Stimulated activated CD4-positive, alpha-beta T cell treated with anti-CD3 and anti-CD28 coated beads, Interleukin-4, amount 100 ng/mL, for 48 hours (primary cell): ENCODE results near the gene NLRP11.
A peak's percentile ranks its signal among the peaks of the same experiment; 100 is the strongest.
"Not testable (repeated sequence)": the region's sequence is repeated elsewhere in the genome, so short reads cannot be mapped to it uniquely, and the experiment has no call there.

ENCODE experiments used
- DNase-seq, 2 donors: peaks; one replicate each; pipeline ENCODE4 v3.0.0-alpha.2; 2020; ENCODE audit warnings: low read depth in 2 of 2

NLRP11 gene

DNA sequence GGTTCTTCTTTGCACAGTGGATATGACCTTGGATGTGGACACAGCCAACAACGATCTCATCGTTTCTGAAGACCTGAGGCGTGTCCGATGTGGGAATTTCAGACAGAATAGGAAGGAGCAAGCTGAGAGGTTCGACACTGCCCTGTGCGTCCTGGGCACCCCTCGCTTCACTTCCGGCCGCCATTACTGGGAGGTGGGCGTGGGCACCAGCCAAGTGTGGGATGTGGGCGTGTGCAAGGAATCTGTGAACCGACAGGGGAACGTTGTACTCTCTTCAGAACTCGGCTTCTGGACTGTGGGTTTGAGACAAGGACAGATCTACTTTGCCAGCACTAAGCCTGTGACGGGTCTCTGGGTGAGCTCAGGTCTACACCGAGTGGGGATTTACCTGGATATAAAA, 53.5 kb downstream of the NLRP11 start:
- no peak for DNase-seq

DNA sequence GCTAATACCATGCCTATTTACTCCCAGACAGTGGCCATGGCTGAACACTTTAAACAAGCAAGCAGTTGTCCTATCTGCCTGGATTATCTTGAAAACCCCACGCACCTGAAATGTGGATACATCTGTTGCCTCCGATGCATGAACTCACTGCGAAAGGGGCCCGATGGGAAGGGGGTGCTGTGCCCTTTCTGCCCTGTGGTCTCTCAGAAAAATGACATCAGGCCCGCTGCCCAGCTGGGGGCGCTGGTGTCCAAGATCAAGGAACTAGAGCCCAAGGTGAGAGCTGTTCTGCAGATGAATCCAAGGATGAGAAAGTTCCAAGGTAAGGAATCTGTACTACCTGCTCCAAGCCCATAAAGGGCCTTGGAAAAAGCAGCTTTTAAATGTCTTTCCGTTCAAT, 54.3 kb downstream of the NLRP11 start:
- peak in 1 of 2 donors; percentile 2 for DNase-seq

DNA sequence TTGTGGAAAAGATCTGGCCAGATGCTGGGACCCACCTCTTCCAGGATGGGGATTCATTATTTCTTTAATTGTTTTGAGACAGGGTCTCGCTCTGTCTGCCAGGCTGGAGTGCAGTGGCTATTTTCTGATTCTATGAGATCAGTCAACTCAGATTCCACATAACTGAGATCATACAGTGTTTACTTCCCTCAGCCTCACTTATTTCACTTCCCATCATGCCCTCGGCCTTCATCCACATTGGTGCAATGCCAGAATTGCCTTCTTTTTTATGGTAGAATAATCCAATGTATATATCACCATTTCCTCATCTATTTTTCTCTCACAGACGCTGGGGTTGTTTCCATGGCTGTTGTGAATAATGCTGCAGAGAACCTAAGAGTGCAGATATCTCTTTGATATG, 62.2 kb downstream of the NLRP11 start:
- DNase-seq, result not testable (repeated sequence)

DNA sequence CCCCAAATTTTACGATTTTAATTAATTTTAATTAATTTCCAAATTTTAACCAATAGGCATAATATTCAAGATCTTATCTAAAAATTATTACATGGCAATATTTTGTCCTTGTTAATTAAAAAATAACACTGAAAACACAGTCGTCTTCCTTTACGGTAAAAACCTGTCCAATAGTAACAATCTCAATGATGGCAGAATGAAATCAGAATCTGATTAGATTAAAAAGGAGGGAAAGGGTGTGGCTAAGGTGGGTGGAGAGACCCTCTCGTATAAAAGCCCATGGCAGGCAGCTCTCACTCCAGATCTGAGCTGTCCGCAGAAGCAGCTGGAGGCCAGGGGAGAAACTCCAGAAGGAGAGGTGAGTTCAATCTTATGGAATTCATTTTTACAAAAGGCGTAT, 63.0 kb downstream of the NLRP11 start, which contains the start of gene RFPL4AL1:
RFPL4AL1 (plus strand) TSS at position 301 of the 400 bp plus-strand sequence. CDS start 2,687 bp downstream, outside the sequence.
- not testable (repeated sequence) for DNase-seq

DNA sequence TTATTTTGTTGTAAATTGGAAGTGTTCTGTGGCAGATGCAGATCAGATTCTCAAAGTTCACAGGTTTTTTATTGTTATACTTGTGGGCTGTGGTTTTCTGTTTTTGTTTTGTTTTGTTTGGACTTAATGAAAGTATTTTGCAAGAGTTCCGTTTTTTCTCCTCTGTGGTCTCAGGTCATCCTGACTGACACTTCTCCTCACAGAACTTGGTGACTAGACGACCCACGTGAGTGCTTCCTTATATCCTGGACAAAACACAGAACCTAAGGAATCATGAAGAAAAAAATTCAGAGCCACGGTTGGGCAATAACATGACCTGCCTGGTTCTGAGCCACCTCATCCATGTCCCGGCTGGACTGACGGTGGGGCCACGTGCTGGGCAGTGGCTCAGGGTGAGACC, 65.3 kb downstream of the NLRP11 start:
- DNase-seq, result no peak

DNA sequence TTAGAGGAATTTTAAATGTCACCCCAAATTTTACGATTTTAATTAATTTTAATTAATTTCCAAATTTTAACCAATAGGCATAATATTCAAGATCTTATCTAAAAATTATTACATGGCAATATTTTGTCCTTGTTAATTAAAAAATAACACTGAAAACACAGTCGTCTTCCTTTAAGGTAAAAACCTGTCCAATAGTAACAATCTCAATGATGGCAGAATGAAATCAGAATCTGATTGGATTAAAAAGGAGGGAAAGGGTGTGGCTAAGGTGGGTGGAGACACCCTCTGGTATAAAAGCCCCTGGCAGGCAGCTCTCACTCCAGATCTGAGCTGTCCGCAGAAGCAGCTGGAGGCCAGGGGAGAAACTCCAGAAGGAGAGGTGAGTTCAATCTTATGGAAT, 73.0 kb downstream of the NLRP11 start, which contains the start of gene RFPL4A:
RFPL4A (plus strand) TSS at position 301 of the 400 bp plus-strand sequence. CDS start 2,704 bp downstream, outside the sequence.
- DNase-seq, result not testable (repeated sequence)

DNA sequence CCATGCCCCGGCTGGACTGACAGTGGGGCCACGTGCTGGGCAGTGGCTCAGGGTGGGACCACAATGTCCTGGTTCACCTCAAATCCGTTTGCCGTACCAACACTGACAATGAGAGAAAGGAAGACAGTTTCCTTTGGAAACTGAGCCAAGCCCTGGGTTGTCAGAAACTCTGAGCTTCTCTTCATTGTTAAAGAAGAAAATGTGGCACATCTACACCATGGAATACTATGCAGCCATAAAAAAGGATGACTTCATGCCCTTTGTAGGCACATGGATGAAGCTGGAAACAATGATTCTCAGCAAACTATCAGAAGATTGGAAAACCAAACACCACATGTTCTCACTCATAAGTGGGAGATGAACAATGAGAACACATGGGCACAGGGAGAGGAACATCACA, 75.0 kb downstream of the NLRP11 start:
- DNase-seq, result not testable (repeated sequence)

DNA sequence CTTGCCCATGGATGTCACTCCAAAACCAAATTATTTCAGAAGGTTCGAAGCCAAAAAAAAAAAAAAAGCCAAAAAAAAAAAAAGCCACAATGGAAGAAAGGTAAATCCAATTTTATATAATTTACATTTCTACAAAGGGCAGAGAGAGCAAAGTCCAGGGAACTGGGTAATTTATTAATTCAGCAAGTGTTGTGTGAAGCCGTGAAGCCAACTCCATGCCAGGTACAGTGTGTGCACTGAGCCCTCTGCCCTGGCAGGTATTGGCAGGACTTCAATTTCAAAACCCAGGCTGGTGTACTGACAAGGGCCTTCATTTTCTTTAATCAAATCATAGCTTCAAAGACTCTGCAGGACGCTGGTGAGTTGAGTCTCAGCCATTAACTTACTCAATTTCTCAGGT, 78.4 kb downstream of the NLRP11 start:
- no peak for DNase-seq

DNA sequence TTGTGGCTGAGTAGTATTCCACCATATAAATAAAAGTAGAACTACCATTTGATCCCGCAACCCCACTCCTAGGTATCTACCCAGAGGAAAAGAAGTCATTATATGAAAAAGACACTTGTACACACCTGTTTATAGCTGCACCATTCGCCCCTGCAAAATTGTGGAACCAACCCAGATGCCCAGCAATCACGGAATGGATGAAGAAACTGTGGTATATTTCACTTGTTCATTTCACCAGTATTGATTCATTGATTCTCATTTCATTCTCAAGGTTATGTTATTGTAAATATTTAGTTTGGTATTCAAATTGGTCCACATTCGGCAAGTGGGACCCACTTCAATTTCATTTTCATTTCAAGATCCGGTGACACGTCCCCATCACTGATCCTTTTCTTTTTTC, 81.1 kb downstream of the NLRP11 start:
- DNase-seq, result no peak

DNA sequence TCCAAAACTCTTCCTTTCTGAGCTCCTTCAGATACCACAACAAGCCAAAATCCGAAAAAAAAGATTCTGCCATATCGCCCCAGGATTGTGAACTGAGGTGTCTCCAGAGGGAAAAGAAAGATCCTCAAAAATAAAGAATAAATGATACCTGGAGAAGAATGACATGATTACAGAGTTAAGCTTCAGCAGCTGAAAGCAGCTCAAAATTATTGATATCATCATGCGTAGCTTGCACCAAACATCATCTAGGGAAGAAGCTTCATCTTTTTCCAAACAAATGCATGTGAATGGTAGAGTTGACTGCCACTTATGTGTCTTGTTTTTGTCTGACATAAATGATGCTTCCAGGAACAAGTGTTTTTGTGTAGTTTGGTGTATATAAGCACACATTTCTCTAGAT, 93.5 kb downstream of the NLRP11 start, which contains the start of gene NLRP9:
NLRP9 (minus strand) TSS at position 101 of the 400 bp plus-strand sequence; CDS start at position 73, 28 bp downstream.
- DNase-seq, result no peak
